Activated naive CD8-positive, alpha-beta T cell (primary cell): Measurements from ENCODE around the gene MAD1L1.

Experiments
- H3K27ac Mint-ChIP-seq: one replicate; pipeline ENCODE4 v1.8.0; 2021; ENCODE audit warnings: mixed read lengths
- H3K27me3 Mint-ChIP-seq: one replicate; pipeline ENCODE4 v1.8.0; 2021; ENCODE audit warnings: mixed read lengths
- H3K36me3 Mint-ChIP-seq: one replicate; pipeline ENCODE4 v1.8.0; 2021; ENCODE audit warnings: mixed read lengths
- H3K4me1 Mint-ChIP-seq: one replicate; pipeline ENCODE4 v1.8.0; 2021; ENCODE audit warnings: low read depth, mixed read lengths
- H3K4me3 Mint-ChIP-seq: one replicate; pipeline ENCODE4 v1.8.0; 2021; ENCODE audit warnings: mild to moderate bottlenecking, mixed read lengths
- H3K9me3 Mint-ChIP-seq: one replicate; pipeline ENCODE4 v1.8.0; 2021; ENCODE audit warnings: low read depth, mixed read lengths

The MAD1L1 gene

GRCh38 chr7:2122651-2123050 lies 110.1 kb downstream of the MAD1L1 start:
- no peak overlapping the region for H3K4me3 Mint-ChIP-seq

GRCh38 chr7:2120841-2121830 lies 111.6 kb downstream of the MAD1L1 start:
- H3K27me3 Mint-ChIP-seq: no peaks in the 10 kb centered on the region
- no peak overlapping the region for H3K27ac Mint-ChIP-seq
- H3K36me3 Mint-ChIP-seq: no peaks in the 10 kb centered on the region
- peaks cover 30% of the 10 kb centered on the region for H3K4me1 Mint-ChIP-seq
- no peaks in the 10 kb centered on the region for H3K9me3 Mint-ChIP-seq
- H3K4me3 Mint-ChIP-seq: peak overlapping the region; percentile 78

More at GRCh38 chr7:2122651-2123050, 110.1 kb downstream of the MAD1L1 start:
- H3K4me1 Mint-ChIP-seq: peaks cover 22% of the 10 kb centered on the region
- no peaks in the 10 kb centered on the region for H3K9me3 Mint-ChIP-seq
- no peak overlapping the region for H3K27ac Mint-ChIP-seq
- H3K36me3 Mint-ChIP-seq: no peaks in the 10 kb centered on the region
- H3K27me3 Mint-ChIP-seq: no peaks in the 10 kb centered on the region

GRCh38 chr7:2120251-2120660 lies 112.5 kb downstream of the MAD1L1 start:
- H3K27me3 Mint-ChIP-seq: no peaks in the 10 kb centered on the region
- H3K36me3 Mint-ChIP-seq: no peaks in the 10 kb centered on the region
- peak overlapping the region; percentile 91 for H3K27ac Mint-ChIP-seq
- H3K9me3 Mint-ChIP-seq: no peaks in the 10 kb centered on the region
- peak overlapping the region; percentile 78 for H3K4me3 Mint-ChIP-seq
- peaks cover 34% of the 10 kb centered on the region for H3K4me1 Mint-ChIP-seq

- H3K9me3 Mint-ChIP-seq: no peaks in the 10 kb centered on the region
- H3K36me3 Mint-ChIP-seq: no peaks in the 10 kb centered on the region
- peaks cover 39% of the 10 kb centered on the region for H3K4me1 Mint-ChIP-seq
- no peak overlapping the region for H3K27ac Mint-ChIP-seq
- no peak overlapping the region for H3K4me3 Mint-ChIP-seq
- no peaks in the 10 kb centered on the region for H3K27me3 Mint-ChIP-seq
These were observed 114.0 kb downstream of the MAD1L1 start for GRCh38 chr7:2118630-2119190.

- Mint-ChIP-seq H3K9me3 (no peaks in the 10 kb centered on the region), H3K4me1 (peaks cover 42% of the 10 kb centered on the region), H3K27me3 (no peaks in the 10 kb centered on the region), H3K36me3 (no peaks in the 10 kb centered on the region), H3K4me3 (no peak overlapping the region), H3K27ac (no peak overlapping the region)
These were observed 114.7 kb downstream of the MAD1L1 start for GRCh38 chr7:2118056-2118455.

- H3K4me1 Mint-ChIP-seq: peaks cover 46% of the 10 kb centered on the region
- H3K36me3 Mint-ChIP-seq: no peaks in the 10 kb centered on the region
- H3K9me3 Mint-ChIP-seq: no peaks in the 10 kb centered on the region
- H3K4me3 Mint-ChIP-seq: no peak overlapping the region
- no peaks in the 10 kb centered on the region for H3K27me3 Mint-ChIP-seq
- H3K27ac Mint-ChIP-seq: no peak overlapping the region
These were observed 115.1 kb downstream of the MAD1L1 start for GRCh38 chr7:2117646-2118045.

- no peaks in the 10 kb centered on the region for H3K9me3 Mint-ChIP-seq
- no peaks in the 10 kb centered on the region for H3K36me3 Mint-ChIP-seq
- H3K4me1 Mint-ChIP-seq: peaks cover 51% of the 10 kb centered on the region
- H3K27ac Mint-ChIP-seq: no peak overlapping the region
- H3K27me3 Mint-ChIP-seq: no peaks in the 10 kb centered on the region
- H3K4me3 Mint-ChIP-seq: no peak overlapping the region
These were observed 115.7 kb downstream of the MAD1L1 start for GRCh38 chr7:2116989-2117591.

- H3K4me3 Mint-ChIP-seq: no peak overlapping the region
- H3K36me3 Mint-ChIP-seq: no peaks in the 10 kb centered on the region
- no peaks in the 10 kb centered on the region for H3K27me3 Mint-ChIP-seq
- no peak overlapping the region for H3K27ac Mint-ChIP-seq
- peaks cover 55% of the 10 kb centered on the region for H3K4me1 Mint-ChIP-seq
- no peaks in the 10 kb centered on the region for H3K9me3 Mint-ChIP-seq
These were observed 116.3 kb downstream of the MAD1L1 start for GRCh38 chr7:2116448-2116810.

GRCh38 chr7:2115760-2116447 lies 116.8 kb downstream of the MAD1L1 start:
- Mint-ChIP-seq H3K36me3 (no peaks in the 10 kb centered on the region), H3K4me3 (no peak overlapping the region), H3K27me3 (no peaks in the 10 kb centered on the region), H3K27ac (no peak overlapping the region), H3K4me1 (peaks cover 59% of the 10 kb centered on the region), H3K9me3 (no peaks in the 10 kb centered on the region)

GRCh38 chr7:2114926-2115759 lies 117.6 kb downstream of the MAD1L1 start:
- H3K27ac Mint-ChIP-seq: no peak overlapping the region
- peaks cover under 1% of the 10 kb centered on the region for H3K36me3 Mint-ChIP-seq
- no peaks in the 10 kb centered on the region for H3K9me3 Mint-ChIP-seq
- no peak overlapping the region for H3K4me3 Mint-ChIP-seq
- H3K27me3 Mint-ChIP-seq: no peaks in the 10 kb centered on the region
- H3K4me1 Mint-ChIP-seq: peaks cover 60% of the 10 kb centered on the region

GRCh38 chr7:2114052-2114451 lies 118.7 kb downstream of the MAD1L1 start:
- Mint-ChIP-seq H3K4me3 (no peak overlapping the region), H3K36me3 (peaks cover 3% of the 10 kb centered on the region), H3K9me3 (no peaks in the 10 kb centered on the region), H3K27ac (no peak overlapping the region), H3K4me1 (peaks cover 57% of the 10 kb centered on the region), H3K27me3 (no peaks in the 10 kb centered on the region)

GRCh38 chr7:2112261-2113198 lies 120.2 kb downstream of the MAD1L1 start:
- Mint-ChIP-seq H3K4me3 (peak overlapping the region; percentile 67), H3K9me3 (no peaks in the 10 kb centered on the region), H3K27ac (peak overlapping the region; percentile 24), H3K4me1 (peaks cover 52% of the 10 kb centered on the region), H3K36me3 (peaks cover 3% of the 10 kb centered on the region), H3K27me3 (no peaks in the 10 kb centered on the region)

GRCh38 chr7:2111568-2111967 lies 121.2 kb downstream of the MAD1L1 start:
- peak overlapping the region; percentile 67 for H3K4me3 Mint-ChIP-seq
- no peaks in the 10 kb centered on the region for H3K27me3 Mint-ChIP-seq
- no peaks in the 10 kb centered on the region for H3K9me3 Mint-ChIP-seq
- peak overlapping the region; percentile 24 for H3K27ac Mint-ChIP-seq
- peaks cover 3% of the 10 kb centered on the region for H3K36me3 Mint-ChIP-seq
- H3K4me1 Mint-ChIP-seq: peaks cover 47% of the 10 kb centered on the region
